ENCODE measurements around the gene CHCHD6.

- TF ChIP-seq POLR2A (IDR thresholded peaks at IDR 0.05): no peak
- no peak for TF ChIP-seq CTCF (IDR thresholded peaks at IDR 0.05)
Observed at GRCh38 chr3:126749931-126750755, 46.1 kb downstream of the CHCHD6 start.

Data from adrenal gland (tissue), 5 donors.